Activated CD4-positive, alpha-beta T cell treated with anti-CD3 and anti-CD28 coated beads, Interleukin-2, amount 50 U/mL, for 24 hours (primary cell): Measurements from ENCODE around the gene UIMC1.

ENCODE experiments used
- DNase-seq, 2 donors: peaks; one replicate each; pipeline ENCODE4 v3.0.0-alpha.2; 2020; ENCODE audit warnings: low read depth in 1 of 2, low spot score in 1 of 2

UIMC1 gene

GRCh38 chr5:176902911-176903664 is 103.5 kb downstream of the UIMC1 start:
- DNase-seq: no peak

GRCh38 chr5:176902102-176902814 is 104.3 kb downstream of the UIMC1 start:
- no peak for DNase-seq

GRCh38 chr5:176901260-176902101 is 105.1 kb downstream of the UIMC1 start:
- peak in 1 of 2 donors; percentile 57 for DNase-seq

GRCh38 chr5:176900780-176901204 is 105.8 kb downstream of the UIMC1 start:
- no peak for DNase-seq

DNA sequence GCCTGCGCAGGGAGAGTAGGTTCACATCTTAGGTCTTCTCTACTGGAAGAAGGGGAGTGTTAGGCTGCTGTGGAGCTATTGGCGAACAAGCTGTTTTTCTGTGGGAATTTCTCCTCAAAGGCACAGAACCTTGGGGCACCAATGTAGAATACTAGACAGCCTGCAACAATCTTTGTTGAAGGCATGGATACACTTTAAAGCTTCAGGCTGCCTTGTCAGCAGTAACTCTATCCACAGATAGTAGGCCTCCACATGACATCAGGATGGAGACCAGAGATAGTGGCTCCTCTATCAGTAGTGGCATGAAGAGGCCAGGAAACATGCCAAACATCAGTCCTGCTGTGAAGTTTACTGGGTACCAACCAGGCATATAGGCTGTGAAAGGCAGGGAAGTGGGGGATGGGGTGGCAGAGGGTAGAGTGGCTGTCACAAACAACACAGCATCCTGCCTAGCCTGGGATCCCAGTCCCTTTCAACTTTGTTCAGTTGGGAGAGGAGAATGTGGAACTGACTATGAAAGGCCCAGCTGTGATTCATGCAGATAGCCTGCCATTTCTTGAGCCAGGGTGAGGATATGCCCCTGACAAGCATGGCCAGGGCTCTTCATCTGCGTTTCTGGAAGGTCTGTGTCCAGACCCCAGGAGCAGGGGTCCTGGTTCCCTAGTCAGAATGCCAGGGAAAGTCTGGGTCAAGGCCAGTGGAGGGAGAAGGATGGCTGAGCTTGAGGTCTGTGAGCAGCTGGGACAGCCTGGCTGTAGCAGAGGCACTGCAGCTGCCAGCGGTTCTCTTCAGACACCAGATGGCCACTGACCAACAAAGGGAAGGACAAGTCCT is 106.4 kb downstream of the UIMC1 start:
- no peak for DNase-seq

DNA sequence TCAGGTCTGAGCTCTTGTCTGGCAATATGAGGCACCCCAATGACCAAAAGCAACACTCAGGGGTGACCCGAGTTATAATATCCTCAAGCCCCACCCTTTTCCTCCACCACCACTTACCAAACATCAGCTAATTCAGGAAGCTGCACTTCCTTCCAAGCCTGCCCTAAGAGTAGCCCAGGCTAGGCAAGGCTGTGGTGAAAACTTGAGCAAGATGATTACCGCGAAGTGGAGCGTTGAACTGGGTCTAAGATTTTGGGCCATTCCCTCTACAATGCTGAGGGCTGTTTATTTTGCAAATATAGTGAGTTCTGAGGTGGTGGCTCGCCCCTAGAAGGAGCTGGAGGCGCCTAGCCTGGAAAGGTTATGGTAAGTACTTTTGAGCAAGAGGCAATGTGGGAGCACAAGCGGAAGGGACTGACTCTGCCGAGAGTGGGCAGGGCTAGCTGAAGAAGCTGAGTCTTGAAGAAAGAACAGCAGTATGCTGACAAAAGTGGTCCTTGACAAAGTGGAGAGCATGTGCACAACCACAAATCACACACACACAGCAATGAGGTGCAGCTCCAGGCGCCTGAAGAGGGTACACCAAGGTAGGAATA is 107.2 kb downstream of the UIMC1 start, which contains the start of gene HK3:
TSS of gene HK3 (minus strand) at position 51 of the 596 bp plus-strand sequence. CDS start 3,187 bp downstream, outside the sequence.
- no peak for DNase-seq

DNA sequence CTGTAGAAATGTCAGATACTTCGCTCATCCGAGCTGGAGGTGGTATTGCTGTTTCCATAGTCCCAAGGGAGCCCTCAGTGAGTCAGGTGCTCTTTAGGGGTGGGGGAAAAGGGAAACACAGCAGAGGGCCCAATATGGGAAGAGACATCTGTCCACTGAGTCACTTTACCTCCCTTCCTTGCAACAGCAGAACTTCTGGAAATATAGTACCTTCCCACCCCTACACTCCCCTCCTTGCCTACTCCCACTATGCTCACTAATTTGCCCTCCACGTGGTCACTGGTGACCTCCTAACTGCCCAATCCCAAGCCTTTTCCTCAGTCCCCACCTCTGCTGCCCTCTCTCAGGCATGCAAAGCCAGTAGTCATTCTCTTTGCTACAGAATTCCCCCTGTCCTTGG is 109.3 kb downstream of the UIMC1 start:
- no peak for DNase-seq

- no peak for DNase-seq
Observed at GRCh38 chr5:176895831-176896230, 110.7 kb downstream of the UIMC1 start.

DNA sequence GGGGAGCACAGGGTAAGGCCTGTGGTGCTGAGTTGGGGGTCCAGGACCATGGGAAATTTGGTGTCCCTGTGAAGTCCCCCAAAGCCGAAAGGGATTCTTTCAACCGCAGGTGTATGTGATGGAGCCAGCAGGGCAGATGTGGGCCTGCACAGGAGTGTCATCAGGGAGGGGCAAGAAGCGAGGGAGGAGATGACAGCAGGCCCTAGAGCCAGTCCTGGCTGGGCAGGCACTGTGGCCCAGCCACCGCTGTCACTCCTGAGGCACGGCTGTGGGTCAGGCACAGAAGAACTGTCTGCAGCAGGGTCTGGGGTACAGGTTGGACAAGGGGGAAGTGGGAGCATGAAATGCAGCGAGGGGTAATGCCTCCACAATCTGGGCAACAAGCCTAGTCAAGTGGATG is 112.3 kb downstream of the UIMC1 start:
- DNase-seq: no peak

DNA sequence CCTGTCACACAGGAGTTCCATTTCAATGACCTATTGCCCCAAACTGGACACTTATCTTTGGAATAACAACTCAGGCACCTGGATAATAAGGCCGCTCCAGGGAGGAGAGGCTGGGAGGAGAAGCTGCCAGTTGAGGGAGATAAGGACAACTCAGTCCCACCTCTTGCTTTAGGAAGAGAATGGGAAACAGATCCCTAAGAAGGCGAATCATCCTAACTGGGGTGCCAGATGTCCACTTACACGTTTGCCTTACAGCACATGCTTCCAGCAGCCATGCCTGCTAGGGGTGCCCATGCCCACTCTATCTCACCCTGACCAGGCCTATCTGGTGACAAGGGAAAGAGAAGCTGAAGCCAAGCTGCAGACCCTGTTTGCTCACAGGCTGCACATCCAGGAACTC is 113.9 kb downstream of the UIMC1 start:
- no peak for DNase-seq

GRCh38 chr5:176891331-176891958 is 115.1 kb downstream of the UIMC1 start:
- DNase-seq: no peak

- no peak for DNase-seq
Observed at GRCh38 chr5:176890455-176891330, 115.9 kb downstream of the UIMC1 start.

- DNase-seq: no peak
Observed at GRCh38 chr5:176889321-176890280, 117.0 kb downstream of the UIMC1 start.

DNA sequence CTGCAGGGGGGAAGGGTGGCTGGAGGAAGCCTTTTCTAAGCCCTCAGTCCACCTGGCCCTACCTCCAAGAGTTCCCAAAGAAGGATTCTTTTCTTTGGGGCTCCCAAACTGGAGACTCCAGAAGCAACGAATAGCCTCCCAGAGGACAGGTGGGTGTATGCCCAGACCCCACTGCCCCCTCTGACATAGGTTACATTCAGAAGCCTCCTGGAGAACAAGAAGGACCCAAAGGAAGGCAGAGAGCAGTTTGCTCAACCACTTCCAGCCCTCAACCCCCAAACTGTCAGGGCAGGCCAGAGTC is 117.8 kb downstream of the UIMC1 start:
- no peak for DNase-seq

DNA sequence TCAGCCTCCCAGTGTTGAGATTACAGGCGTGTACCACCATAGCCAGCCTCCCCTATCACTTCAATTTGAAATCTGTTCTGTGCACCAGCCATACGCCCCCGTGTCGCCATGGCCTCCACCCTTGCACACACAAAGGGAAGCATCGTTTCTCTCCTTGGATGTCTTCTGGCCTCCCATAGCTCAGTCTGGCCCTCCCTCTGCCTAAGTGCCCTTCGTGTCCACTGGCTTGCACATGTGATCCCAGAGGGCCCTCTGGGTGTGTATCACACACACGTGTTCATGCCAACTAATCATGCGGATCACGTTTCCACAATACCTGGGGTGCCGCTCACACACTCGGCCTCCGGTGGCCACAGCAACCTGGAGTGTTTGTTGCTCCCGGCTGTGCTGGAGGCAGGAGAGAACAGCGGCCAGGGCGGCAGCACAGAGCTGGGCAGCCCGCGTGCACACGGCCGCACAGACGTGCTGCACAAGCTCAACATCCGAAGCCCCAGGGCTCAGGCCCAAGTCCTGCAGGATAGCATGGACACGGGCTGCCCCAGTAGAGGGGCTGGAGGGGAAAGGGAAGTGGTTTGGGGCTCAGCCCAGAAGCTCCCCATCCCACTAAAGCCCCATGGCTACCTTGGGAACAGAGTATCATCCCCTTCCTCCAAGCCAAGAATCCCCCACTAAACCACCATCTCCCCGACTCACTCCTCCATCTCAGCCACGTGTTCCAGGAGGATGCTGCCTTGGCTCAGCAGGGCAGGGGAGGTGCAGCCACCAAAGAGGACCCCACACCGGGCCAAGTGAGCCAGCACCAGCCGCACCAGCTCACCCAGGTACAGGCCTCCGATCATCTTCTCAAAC is 118.3 kb downstream of the UIMC1 start:
- DNase-seq: no peak

- no peak for DNase-seq
Observed at GRCh38 chr5:176887252-176887849, 119.2 kb downstream of the UIMC1 start.
